SKM-1 treated with dmso at 0.1 percent for 144 hours (cell line): ENCODE measurements around the gene BCR.
"Not testable (repeated sequence)": the region's sequence is repeated elsewhere in the genome, so short reads cannot be mapped to it uniquely, and the experiment has no call there.

ENCODE experiments used
- DNase-seq: peaks from one replicate; lab custom pipeline; 2025; ENCODE audit not compliant: unreplicated experiment; lab: John Stamatoyannopoulos, UW

BCR gene

DNA sequence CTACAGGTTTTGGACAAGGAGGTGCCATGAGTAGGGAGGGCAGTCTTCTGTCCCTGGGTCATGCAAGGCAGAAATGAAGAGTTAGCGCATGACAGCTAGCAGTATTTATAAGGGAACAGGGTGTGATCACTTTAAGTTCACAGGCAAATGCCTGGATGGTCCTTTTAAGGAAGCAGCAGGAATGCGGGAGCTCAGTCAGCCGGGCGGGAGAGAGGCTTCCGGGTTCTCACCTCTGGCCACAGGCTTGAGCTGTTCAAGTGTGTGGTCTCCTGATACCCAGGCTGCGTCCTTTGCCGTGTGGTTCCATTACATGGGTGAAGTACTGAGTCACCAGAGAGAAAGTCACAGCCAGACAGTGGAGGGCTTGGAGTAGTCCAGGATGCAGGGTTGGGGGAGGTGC is 105.4 kb downstream of the BCR start:
- no peak for DNase-seq

DNA sequence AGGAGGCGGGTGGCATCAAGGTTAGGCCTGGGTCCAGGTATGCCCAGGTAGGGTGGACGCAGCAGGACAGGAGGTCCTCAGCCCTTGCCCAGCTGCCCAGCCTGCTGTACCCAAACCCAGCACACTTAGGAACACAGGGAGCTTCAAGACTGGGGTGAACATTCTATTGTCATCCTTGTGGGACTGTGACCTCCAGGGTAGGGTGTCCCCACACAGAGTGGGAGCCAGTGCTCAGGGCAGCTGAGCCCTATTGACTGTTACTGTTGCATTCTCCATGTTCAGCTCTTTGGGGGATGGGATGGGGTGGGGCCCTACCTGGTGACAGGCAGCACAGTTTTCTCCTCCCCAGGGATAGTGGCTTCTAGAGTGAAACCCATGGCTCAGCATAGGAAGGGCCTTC is 106.0 kb downstream of the BCR start:
- no peak for DNase-seq

DNA sequence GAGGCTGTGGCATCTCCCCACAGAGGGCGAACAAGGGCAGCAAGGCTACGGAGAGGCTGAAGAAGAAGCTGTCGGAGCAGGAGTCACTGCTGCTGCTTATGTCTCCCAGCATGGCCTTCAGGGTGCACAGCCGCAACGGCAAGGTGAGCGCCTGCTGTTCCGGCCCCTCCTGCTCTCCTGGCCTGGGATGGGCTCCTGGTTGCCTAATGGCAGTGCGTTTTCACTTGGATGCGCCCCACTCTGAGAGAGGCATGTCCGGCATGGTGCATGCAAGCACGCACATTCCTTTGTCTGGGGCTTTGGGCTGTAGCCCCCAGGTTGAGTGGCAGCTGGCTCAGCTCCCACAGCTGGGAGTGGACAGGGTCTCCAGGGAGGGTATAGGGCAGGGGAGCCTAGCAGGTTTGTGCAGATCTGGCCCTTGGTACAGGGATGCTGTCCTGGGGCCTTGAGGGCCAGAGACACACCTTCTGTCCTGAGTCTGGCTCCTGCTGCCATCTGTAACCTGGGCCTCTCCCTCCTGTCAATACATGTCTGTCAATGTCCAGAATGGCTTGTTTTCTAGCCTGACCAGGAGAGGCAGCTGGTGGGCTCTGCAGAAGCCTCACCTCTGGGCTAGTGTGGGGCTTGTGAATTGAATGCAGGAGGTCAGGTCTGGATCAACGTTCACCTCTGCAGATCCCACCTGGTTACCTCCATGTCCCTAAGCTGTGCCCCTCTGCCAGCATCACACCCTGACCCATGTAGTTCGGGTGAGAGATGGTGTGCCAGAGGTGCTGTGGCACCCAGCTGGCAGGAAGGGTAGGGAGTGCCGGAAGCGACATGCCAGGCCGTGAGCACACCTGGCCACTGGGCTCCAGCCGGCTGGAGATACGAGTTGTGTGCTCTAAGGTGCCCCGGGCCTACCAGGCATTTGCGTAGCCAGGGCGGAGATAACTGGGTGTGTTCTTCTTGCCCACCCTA is 107.1 kb downstream of the BCR start:
- DNase-seq = no peak

DNA sequence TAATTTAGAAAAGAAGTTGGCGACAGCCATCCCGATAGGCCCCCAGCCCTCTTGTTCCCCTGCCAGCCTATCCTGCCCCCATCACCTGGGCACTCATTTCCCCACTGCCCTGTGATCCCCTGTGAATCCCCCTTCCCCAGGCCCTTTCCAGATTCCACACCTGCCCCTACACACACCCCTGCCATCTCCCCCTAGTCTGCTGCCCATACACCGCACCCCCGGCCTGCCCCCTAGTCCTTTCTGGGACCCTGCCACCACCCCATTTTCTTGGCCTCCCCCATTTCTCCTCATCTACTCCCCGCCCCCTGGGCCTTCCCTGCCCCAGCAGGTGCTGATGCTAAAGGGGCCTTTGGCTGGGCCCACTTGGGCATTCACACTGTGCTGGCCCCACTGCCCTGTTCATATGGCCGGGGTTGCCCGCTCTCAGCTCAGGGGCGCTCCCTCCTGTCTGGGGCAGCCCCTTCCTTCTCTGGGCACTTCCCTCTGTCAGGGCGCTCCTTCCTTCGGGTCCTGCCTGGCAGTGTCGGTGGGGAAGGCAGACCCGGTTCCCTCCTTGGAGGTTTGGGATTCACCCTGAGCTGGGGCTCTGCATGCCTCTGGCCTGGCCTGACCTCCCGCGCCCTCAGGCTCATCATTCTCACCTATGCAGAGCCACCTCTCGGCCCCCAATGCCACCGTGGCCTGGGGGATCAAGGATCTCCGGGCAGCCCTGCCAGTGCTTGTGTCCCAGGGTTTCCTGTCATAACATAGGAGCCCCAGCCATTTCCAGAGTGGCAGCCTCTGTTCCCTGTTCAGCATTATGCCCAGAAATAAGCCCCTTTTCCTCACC is 108.2 kb downstream of the BCR start:
- DNase-seq = no peak

DNA sequence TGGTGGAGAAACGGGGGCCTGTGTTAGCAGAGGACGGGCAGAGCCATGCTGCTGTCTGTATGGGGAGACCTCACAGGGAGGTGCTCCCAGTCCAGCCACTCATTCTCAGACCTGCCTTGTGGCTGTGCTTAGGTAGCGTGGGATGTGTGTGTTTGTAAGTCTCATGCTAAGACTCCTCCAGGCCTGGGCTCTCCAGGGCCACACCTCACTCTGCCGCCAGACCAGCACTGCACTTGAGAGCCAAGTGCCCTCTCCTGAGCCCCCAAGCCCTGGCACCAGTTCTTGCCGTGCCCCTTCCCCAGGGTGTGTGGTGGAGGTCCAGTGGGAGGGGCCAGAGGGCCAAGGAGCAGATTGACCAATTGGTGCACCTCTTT is 108.8 kb downstream of the BCR start:
- DNase-seq = no peak

DNA sequence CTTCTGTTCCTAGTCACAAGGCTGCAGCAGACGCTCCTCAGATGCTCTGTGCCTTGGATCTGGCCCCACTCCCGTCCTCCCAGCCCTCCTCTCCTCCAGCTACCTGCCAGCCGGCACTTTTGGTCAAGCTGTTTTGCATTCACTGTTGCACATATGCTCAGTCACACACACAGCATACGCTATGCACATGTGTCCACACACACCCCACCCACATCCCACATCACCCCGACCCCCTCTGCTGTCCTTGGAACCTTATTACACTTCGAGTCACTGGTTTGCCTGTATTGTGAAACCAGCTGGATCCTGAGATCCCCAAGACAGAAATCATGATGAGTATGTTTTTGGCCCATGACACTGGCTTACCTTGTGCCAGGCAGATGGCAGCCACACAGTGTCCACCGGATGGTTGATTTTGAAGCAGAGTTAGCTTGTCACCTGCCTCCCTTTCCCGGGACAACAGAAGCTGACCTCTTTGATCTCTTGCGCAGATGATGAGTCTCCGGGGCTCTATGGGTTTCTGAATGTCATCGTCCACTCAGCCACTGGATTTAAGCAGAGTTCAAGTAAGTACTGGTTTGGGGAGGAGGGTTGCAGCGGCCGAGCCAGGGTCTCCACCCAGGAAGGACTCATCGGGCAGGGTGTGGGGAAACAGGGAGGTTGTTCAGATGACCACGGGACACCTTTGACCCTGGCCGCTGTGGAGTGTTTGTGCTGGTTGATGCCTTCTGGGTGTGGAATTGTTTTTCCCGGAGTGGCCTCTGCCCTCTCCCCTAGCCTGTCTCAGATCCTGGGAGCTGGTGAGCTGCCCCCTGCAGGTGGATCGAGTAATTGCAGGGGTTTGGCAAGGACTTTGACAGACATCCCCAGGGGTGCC is 109.8 kb downstream of the BCR start:
- peak; percentile 24 for DNase-seq

DNA sequence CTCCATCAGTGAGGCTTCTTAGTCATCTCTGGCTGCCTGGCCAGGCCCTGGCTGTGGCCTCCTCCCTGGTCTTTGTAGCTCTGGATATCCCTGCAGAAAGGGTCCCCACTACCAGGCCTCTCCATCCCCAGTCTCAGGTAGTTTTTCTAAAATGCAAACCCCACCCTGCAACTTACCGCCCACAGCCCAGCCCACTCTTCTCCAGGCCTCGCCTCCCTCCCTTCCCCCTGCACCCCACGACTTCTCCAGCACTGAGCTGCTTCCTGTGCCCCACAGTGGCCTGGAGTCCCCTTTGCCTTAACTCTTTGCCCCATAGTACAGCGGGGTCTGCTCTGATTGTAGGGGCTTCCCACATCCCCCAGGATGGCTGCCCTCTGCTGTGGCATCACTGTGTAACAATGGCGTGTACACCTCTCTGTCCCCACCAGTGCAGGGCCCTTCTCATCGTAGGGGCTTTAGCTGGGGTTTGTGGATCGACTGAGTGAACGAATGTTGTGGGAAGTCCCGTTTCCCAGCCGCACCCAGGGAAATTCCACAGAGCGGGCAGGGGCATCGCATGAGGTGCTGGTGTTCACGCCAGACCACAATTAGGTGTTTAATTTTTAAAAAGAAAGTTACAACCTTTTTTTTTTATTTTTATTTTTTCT is 111.6 kb downstream of the BCR start:
- no peak for DNase-seq

DNA sequence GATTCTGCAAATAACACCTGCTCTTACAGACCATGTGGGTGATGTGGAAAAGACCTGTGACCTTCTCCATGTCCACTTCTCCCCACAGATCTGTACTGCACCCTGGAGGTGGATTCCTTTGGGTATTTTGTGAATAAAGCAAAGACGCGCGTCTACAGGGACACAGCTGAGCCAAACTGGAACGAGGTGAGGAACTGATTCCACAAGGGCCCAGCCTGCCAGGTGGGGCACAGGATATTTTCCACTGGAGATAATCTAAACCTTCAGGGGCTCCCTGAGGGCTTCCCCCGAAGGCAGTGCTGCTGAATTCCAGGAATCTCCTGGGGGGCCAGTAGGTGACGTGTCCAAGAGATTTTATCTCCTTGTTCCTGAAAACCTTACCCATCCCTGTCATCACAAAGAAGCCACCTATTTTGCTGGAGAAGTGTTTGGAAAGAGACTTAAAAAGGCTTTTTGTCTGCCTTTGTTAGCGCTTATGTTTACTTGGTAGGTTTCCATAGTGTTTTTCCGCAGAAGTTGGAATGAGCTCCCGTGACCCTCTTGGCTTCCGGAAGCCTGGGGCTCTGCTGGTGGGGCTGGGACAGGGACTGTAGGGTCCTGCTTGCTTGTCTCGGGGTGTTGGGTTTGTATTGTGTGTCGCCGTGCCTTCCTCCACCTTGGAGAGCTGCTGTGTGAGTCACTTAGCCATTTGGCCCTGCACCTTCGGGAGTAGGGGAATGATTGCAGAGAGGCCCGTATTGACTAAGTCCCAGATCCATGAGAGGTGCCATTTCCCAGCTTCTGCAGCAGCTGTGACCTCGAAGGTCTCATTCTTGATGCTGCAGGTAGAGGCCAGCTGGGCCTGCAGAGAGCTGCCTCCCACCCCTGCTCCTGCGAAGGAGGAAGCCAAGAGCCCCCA is 112.4 kb downstream of the BCR start:
- no peak for DNase-seq

DNA sequence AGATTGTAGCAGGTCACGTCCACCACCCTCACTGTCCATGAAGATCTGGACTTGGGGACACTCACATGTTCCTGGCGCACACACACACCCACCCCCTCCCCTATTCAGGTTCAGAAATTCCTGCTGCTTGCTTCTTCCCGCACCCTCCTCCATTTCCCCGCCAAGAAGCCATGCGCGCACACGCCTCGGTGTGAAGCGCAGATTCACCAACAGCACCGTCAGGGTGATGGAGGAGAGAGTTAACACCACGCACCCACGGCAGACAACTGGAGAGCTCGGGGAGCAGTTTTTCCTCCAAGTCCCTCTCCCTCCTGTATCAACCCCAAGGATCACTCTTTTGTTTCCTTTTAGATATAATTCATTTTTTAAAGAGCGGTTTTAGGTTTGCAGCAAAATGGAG is 113.4 kb downstream of the BCR start:
- DNase-seq = no peak

DNA sequence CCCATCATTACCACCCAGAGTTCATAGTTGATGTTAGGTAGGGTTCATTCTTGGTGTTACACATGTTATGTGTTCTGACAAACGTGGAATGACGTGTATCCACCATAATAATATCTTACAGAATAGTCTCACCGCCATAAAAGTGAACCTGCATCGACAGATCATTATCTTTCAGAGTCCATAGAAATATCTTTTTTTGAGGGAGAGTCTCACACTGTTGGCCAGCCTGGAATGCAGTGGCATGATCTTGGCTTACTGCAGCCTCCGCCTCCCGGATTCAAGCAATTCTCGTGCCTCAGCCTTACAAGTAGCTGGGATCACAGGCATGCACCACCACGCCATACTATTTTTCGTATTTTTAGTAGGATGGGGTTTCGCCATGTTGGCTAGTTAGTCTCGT is 113.9 kb downstream of the BCR start:
- no peak for DNase-seq

DNA sequence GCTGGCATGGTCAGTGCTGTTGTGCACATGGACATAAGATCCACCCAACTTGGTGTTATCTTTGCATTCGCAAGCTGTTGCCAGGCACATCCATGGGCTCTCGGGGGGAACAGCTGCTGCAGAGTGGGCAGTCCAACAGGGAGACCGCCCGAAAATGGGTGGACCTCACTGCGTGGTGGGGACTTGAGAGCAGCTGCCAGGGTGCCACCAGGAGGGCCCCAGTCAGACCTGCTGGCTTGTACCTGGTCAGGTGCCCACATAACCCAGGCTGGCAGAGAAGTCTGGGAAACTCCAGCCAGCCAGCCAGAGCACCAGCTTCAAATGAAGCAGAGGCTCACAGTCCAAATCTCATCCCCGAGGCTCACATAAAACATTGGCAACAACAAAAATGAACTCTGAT is 120.2 kb downstream of the BCR start:
- DNase-seq = no peak

DNA sequence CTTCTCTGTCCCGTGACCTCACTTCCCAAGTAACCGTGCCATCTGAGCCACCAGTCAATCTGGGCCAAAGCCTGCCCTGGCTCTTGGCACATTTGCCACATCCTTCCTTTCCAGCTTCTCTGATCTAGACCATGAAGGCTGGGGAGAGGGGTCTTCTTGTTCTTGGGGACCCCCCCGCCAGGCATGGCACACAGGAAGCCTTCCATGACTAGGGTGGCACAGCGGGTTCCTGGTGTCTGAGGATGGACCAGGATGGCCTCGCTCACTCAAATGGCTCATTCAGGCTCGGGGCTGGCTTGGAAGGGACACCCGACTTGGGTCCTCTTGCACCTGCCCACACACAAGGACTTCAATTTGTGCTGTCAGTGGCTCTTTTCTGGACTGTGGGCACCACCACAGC is 121.3 kb downstream of the BCR start:
- DNase-seq = no peak

DNA sequence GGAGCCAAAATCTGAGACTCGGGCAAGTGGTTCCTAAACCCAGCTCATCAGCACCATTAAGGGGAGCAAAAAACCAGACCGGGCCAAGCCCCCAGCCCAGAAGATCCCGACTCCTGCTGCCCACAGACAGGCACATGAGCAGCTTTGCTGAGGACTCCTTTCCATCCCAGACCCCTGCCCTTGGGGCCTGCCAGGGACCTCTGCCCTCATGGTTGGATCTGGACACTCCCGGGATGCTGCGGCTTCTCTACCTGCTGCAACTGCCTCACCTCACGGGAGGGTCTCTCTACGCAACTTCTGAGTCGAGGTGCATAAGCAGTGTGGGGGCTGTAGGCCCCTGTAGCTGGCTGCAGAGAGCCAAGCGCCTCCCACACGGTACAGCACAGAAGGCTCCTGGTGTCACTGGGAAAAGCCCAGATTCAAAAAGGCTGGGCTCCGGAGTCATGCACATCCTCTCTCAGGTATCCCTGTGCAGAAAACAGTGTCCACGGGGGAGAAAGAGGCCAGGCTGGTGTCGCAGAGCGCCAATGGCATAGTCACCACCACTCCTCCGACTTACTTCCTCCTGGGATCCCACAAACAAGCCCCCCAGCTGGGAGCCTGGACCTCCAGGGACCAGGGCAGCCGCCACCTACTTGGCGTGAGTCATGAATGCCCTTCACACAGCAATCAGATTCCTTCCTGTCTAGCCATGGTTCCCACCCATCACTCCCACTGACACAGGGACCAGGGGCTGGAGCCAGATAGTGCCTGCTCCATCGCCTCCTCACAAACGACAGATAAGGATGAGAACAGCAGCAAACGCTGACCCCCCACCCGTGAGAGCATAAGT is 122.1 kb downstream of the BCR start:
- no peak for DNase-seq

DNA sequence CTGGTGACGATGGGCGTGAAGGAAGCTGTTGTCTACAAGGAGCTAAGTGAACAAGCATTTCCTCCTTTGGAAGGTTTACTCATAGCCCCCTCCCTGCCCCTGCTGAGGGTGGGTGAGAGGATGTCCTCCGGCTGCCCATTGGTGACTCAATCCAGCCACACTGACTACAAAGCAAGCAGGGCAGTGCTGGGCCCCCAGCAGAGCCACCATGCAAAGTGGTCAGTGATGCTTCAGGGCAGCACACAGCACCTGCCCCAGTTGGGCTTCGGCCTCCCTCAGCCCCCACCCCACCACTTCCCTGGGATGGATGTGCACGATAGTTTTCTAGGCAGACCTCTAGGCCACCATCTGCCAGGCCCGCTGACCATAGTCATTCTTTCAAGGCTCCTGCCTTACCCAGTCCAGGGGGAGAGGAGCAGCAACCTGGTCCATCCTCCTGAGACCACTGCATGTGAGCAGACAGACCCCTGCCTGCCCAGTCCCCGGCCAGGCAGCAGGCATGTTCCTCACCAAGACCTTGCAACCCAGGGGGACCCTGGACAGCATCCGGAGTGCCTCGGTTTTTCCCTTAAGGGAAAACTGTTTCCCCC is 125.1 kb downstream of the BCR start:
- no peak for DNase-seq

DNA sequence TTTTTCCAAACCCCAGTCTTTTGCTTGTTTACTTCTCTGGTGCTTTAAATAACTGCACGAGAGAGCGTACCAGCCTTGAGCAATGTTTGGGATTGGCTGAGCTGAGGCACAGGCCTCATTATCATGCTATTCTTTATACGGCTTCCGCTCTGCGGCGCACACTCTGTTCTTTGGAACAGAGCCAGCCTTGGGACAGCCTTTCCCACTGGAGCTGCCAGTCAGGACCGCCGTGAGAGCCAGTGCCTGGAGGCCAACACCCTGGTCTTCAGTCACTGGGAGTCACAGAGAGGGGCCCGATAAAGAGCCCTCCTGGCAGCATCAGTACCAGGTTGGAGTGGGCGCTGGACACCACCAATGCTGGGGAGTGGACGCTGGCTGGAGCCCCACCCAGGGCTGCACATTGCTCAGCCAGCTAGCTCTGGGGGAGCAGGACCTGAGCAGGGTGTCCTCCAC is 125.6 kb downstream of the BCR start:
- DNase-seq = no peak

DNA sequence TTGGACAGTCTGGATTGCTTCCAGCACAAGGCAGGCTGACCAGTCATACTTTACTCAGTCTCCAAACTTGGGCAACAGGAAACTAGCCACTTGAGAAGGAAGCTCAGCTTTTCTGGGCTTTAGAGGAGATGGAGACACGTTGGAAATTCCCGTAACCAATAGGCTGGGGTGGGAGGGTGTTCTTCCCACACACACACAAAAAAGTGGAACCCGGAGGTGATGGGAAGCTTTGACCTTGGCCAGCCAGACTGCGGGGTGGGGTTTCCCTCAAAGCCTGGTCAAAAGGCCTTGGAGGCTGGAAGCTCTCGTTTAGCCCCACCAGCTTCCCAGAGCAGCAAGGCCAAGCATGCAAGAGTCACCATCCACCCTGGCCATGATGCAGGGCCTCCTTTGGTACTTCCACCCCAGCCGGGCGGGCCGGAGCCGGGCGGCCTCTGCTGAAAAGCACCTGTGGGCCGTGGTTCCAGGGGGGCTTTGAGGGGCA is 126.2 kb downstream of the BCR start:
- no peak for DNase-seq

DNA sequence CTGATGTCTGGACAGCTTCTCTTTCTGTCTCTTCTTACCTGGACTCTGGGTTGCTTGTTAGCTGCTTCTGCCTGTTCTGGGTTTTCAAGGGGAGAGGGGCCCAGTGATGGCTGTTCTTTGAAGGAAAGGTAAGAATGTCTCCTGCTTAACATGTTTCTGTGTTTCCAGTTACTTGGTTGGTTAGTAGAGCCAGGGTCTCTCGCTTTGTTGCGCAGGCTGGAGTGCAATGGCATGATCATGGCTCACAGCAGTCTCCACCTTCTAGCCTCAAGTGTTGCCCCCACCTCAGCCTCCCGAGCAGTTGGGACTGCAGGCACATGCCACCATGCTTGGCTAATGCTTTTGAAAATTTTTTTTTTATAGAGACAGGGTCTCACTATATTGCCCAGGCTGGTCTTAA is 126.6 kb downstream of the BCR start:
- DNase-seq = no peak

DNA sequence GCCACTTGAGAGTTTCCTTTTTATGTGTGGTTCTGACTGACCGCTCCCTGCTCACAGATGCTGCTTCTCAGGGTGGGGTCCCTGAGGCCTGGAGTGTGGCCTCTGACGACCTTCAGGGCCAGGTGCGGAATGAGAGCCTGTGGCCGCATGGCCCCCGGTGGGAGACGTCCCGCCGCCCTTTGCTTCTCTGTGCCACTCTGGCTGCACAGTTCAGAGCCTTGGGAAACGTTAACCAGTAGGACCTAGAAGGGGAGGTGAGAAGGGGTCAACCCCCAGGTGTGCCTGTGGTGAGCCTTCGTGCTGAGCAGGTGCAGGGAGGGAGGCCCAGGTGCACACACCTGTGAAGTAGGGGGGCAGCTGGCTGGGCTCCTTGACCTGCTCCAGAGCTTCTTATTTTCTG is 127.2 kb downstream of the BCR start:
- not testable (repeated sequence) for DNase-seq
